ENCODE measurements around the gene TRIM29. TPM values are rescaled to one million over a fixed set of nuclear protein-coding genes. Genes with fewer than 3 reads are reported as not detected.

TRIM29 gene
- total and polyA plus RNA-seq, 4 donors, result 4.4 to 26.6 (median 16.9) TPM

DNA sequence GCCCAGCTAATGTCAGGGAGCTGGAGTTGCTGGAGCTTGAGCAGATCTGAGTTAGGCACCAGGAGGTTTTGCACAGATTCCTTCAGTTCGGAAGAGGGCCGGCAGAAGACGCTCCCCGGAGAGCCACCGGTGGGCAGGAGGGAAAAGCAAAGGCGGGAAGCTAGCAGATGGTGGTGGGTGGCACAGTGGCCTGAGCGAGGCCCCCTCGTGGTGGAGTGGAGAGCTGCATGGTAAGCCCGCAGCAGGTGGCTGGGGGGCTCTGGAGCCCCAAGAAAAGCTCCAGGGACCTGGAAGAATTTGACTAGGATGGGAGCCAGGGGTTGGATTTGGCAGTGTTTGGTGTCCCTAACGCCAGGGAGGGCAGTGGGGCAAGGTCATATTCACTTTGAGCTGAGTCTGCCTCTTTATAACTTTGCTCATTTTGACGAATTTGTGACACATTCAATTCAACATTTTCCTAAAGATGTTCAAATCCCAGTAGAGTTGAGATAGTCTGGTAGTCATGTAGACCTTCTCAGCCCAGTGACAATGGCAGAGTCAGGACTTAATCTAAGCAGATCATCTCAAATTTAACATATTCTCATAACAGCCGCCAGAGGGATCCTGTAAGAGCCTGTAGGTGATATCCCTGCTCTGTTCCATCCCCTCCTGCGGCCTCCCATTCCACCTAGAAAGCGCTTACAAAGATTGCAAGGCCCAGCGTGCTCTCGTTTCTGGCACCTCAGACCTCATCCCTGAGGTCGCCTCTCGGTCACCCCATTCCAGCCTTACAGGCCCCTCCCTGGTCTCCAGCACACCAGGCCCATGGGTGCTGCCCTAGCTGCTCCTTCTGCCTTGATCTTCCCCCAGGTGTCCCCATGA lies 57.9 kb downstream of the TRIM29 start:
- peaks cover 0 to 9% (median 2%) of the 10 kb centered on the region in 3 donors for H3K27me3 ChIP-seq (ENCODE audit: control insufficient read depth in 3 of 3, insufficient read depth in 3 of 3, low read length in 2 of 3)
- ATAC-seq (ENCODE audit: insufficient read depth, low FRiP score) (no peak), DNase-seq (no peak)
- H3K9ac ChIP-seq (ENCODE audit: insufficient read depth in 1 of 2, low read length in 2 of 2), result no peak overlapping the region
- WGBS, 2 donors, result 46 to 52% methylated on average over 18 of the region's 18 CpGs
- peaks cover 0 to 3% (median 0%) of the 10 kb centered on the region in 4 donors for H3K9me3 ChIP-seq (ENCODE audit: control insufficient read depth in 4 of 4, insufficient read depth in 3 of 4, low read length in 3 of 4)
- H3K4me1 ChIP-seq (ENCODE audit: control insufficient read depth in 5 of 5, insufficient read depth in 5 of 5, low read length in 5 of 5), result peaks cover 0 to 5% (median 0%) of the 10 kb centered on the region in 5 donors
- no peak for TF ChIP-seq CTCF (IDR thresholded peaks at IDR 0.05; ENCODE audit: control extremely low read depth, extremely low read depth)
- no peak overlapping the region for H3K4me3 ChIP-seq
- H3K36me3 ChIP-seq (ENCODE audit: control insufficient read depth in 4 of 4, insufficient read depth in 4 of 4, low read length in 4 of 4), result no peaks in the 10 kb centered on the region
- H3K27ac ChIP-seq (ENCODE audit: low read depth in 1 of 2, low read length in 1 of 2), result no peak overlapping the region

GRCh38 chr11:120078397-120078796 lies 59.5 kb downstream of the TRIM29 start:
- H3K36me3 ChIP-seq (ENCODE audit: control insufficient read depth in 4 of 4, insufficient read depth in 4 of 4, low read length in 4 of 4), result no peaks in the 10 kb centered on the region
- H3K4me1 ChIP-seq (ENCODE audit: control insufficient read depth in 5 of 5, insufficient read depth in 5 of 5, low read length in 5 of 5), result peaks cover 0 to 5% (median 0%) of the 10 kb centered on the region in 5 donors
- H3K4me3 ChIP-seq, result no peak overlapping the region
- H3K9ac ChIP-seq (ENCODE audit: insufficient read depth in 1 of 2, low read length in 2 of 2), result no peak overlapping the region
- DNase-seq (no peak), ATAC-seq (ENCODE audit: insufficient read depth, low FRiP score) (no peak)
- H3K27ac ChIP-seq (ENCODE audit: low read depth in 1 of 2, low read length in 1 of 2), result no peak overlapping the region
- WGBS, 2 donors, result 53 to 57% methylated on average over 5 of the region's 5 CpGs
- H3K9me3 ChIP-seq (ENCODE audit: control insufficient read depth in 4 of 4, insufficient read depth in 3 of 4, low read length in 3 of 4), result peaks cover 0 to 3% (median 0%) of the 10 kb centered on the region in 4 donors
- H3K27me3 ChIP-seq (ENCODE audit: control insufficient read depth in 3 of 3, insufficient read depth in 3 of 3, low read length in 2 of 3), result peaks cover 2 to 9% (median 4%) of the 10 kb centered on the region in 3 donors
- no peak for TF ChIP-seq CTCF (IDR thresholded peaks at IDR 0.05; ENCODE audit: control extremely low read depth, extremely low read depth)

- Histone ChIP-seq H3K27me3 (ENCODE audit: control insufficient read depth in 3 of 3, insufficient read depth in 3 of 3, low read length in 2 of 3) (peaks cover 2 to 9% (median 4%) of the 10 kb centered on the region in 3 donors), H3K27ac (ENCODE audit: low read depth in 1 of 2, low read length in 1 of 2) (no peak overlapping the region), H3K9ac (ENCODE audit: insufficient read depth in 1 of 2, low read length in 2 of 2) (no peak overlapping the region), H3K4me3 (no peak overlapping the region), H3K36me3 (ENCODE audit: control insufficient read depth in 4 of 4, insufficient read depth in 4 of 4, low read length in 4 of 4) (no peaks in the 10 kb centered on the region), H3K4me1 (ENCODE audit: control insufficient read depth in 5 of 5, insufficient read depth in 5 of 5, low read length in 5 of 5) (peaks cover 0 to 5% (median 0%) of the 10 kb centered on the region in 5 donors), H3K9me3 (ENCODE audit: control insufficient read depth in 4 of 4, insufficient read depth in 3 of 4, low read length in 3 of 4) (no peaks in the 10 kb centered on the region)
- 95 to 96% methylated on average over 3 of the region's 3 CpGs for WGBS, 2 donors
- DNase-seq (no peak), ATAC-seq (ENCODE audit: insufficient read depth, low FRiP score) (no peak)
- no peak for TF ChIP-seq CTCF (IDR thresholded peaks at IDR 0.05; ENCODE audit: control extremely low read depth, extremely low read depth)
Measured at GRCh38 chr11:120074076-120074475, 63.8 kb downstream of the TRIM29 start.
